IMR-90 (cell line): ENCODE data around the gene AGMO. TPM values are rescaled to one million over a fixed set of nuclear protein-coding genes. Genes with fewer than 3 reads are reported as not detected.

Experiments used
- ATAC-seq: fragments of 200-7000 bp; cut with Tn5 transposase; 2 replicates; pipeline ENCODE4 v1.9.1; 2020; ENCODE audit warnings: low read depth, mild to moderate bottlenecking, moderate library complexity
- BruUV-seq: library from RNA; stranded (reverse); fragments of 400-500 nt; replicated peaks from 2 replicates; lab custom pipeline; 2021; lab: Mats Ljungman, UMichigan
- CTCF ChIA-PET: fragments of 300-600 bp; formaldehyde crosslinking; extraction: SDS; loops from one replicate; lab custom pipeline; 2021; ENCODE audit warnings: antibody characterized with exemption; lab: Yijun Ruan, JAX
- POLR2A ChIA-PET: fragments of 300-600 bp; sonication (Branson Sonifier 250); formaldehyde crosslinking; loops from one replicate; lab custom pipeline; 2022; ENCODE audit warnings: antibody characterized with exemption; ENCODE audit not compliant: unreplicated experiment; lab: Charles Lee
- DNase-seq: peaks from one replicate; pipeline ENCODE4 v3.0.0; 2013
- H2AFZ ChIP-seq: replicated peaks from 2 replicates; pipeline ENCODE3; 2013; ENCODE audit warnings: low read length, mild to moderate bottlenecking; ENCODE audit not compliant: poor library complexity
- H2AK5ac ChIP-seq: 2 replicates; pipeline ENCODE4 v1.6.1; 2013; ENCODE audit warnings: low read depth, low read length, inconsistent platforms
- H2AK9ac ChIP-seq: replicated peaks from 2 replicates; pipeline ENCODE3; 2013; ENCODE audit warnings: mild to moderate bottlenecking, low read depth, low read length, moderate library complexity; ENCODE audit not compliant: poor library complexity
- H2BK120ac ChIP-seq: 2 replicates; pipeline ENCODE4 v1.6.1; 2013; ENCODE audit warnings: low read depth, low read length, inconsistent platforms
- H2BK15ac ChIP-seq: 3 replicates; pipeline ENCODE4 v1.6.1; 2013; ENCODE audit warnings: low read depth, low read length, inconsistent platforms
- H2BK20ac ChIP-seq: 2 replicates; pipeline ENCODE4 v1.6.1; 2013; ENCODE audit warnings: low read depth, mild to moderate bottlenecking, inconsistent platforms, low read length, moderate library complexity
- H2BK5ac ChIP-seq: 2 replicates; pipeline ENCODE4 v1.6.1; 2013; ENCODE audit warnings: mild to moderate bottlenecking, low read depth, low read length, inconsistent platforms; ENCODE audit not compliant: poor library complexity, severe bottlenecking
- H3K14ac ChIP-seq: replicated peaks from 2 replicates; pipeline ENCODE4 v1.6.1; 2013; ENCODE audit warnings: low read depth, low read length, inconsistent platforms
- H3K18ac ChIP-seq: 2 replicates; pipeline ENCODE4 v1.6.1; 2013; ENCODE audit warnings: low read depth, low read length, control low read depth
- H3K23ac ChIP-seq: 2 replicates; pipeline ENCODE4 v1.6.1; 2013; ENCODE audit warnings: low read depth, low read length, inconsistent platforms
- H3K27ac ChIP-seq: 2 replicates; pipeline ENCODE4 v1.5.1; 2013; ENCODE audit warnings: mild to moderate bottlenecking, control low read depth, low read length; ENCODE audit not compliant: insufficient read depth
- H3K27me3 ChIP-seq: 2 replicates; pipeline ENCODE4 v1.6.1; 2013; ENCODE audit warnings: low read length; ENCODE audit not compliant: control insufficient read depth, insufficient read depth
- H3K36me3 ChIP-seq: 2 replicates; pipeline ENCODE4 v1.6.1; 2013; ENCODE audit warnings: low read length, mixed read lengths; ENCODE audit not compliant: control insufficient read depth, insufficient read depth
- H3K4ac ChIP-seq: 2 replicates; pipeline ENCODE4 v1.6.1; 2013; ENCODE audit warnings: low read depth, low read length, inconsistent platforms
- H3K4me1 ChIP-seq: 2 replicates; pipeline ENCODE4 v1.6.1; 2013; ENCODE audit warnings: low read length, mixed read lengths; ENCODE audit not compliant: control insufficient read depth, insufficient read depth
- H3K4me2 ChIP-seq: 2 replicates; pipeline ENCODE4 v1.6.1; 2013; ENCODE audit warnings: low read depth, mild to moderate bottlenecking, control low read depth, low read length, moderate library complexity
- H3K4me3 ChIP-seq: 2 replicates; pipeline ENCODE4 v1.5.1; 2013; ENCODE audit warnings: low read depth, mild to moderate bottlenecking, control low read depth, low read length, moderate library complexity; ENCODE audit not compliant: insufficient read depth
- H3K56ac ChIP-seq: 2 replicates; pipeline ENCODE4 v1.6.1; 2013; ENCODE audit warnings: low read length, inconsistent platforms; ENCODE audit not compliant: insufficient read depth; ENCODE audit errors: extremely low read depth
- H3K79me1 ChIP-seq, 2 experiments: 2 replicates each; pipeline ENCODE4 v1.6.1; 2013; ENCODE audit warnings: low read length in 2 of 2, inconsistent platforms in 1 of 2, low read depth in 1 of 2
- H3K9ac ChIP-seq: 2 replicates; pipeline ENCODE4 v1.6.1; 2013; ENCODE audit warnings: low read depth, low read length, control low read depth
- H3K9me1 ChIP-seq: 2 replicates; pipeline ENCODE4 v1.6.1; 2013; ENCODE audit warnings: low read length, inconsistent platforms; ENCODE audit not compliant: insufficient read depth
- H3K9me3 ChIP-seq: 2 replicates; pipeline ENCODE4 v1.6.1; 2013; ENCODE audit warnings: low read length; ENCODE audit not compliant: control insufficient read depth, insufficient read depth
- H4K20me1 ChIP-seq: 2 replicates; pipeline ENCODE4 v1.6.1; 2013; ENCODE audit warnings: low read length, inconsistent platforms; ENCODE audit not compliant: insufficient read depth
- H4K5ac ChIP-seq: 2 replicates; pipeline ENCODE4 v1.6.1; 2013; ENCODE audit warnings: mild to moderate bottlenecking, low read depth, low read length, control low read depth
- H4K8ac ChIP-seq, 2 experiments: 2 replicates each; pipeline ENCODE4 v1.6.1; 2013; ENCODE audit warnings: low read depth in 2 of 2, low read length in 2 of 2, control low read depth in 1 of 2, inconsistent platforms in 1 of 2
- H4K91ac ChIP-seq: 2 replicates; pipeline ENCODE4 v1.6.1; 2013; ENCODE audit warnings: low read depth, low read length, inconsistent platforms; ENCODE audit not compliant: insufficient read depth
- NFE2L2 ChIP-seq: fragments of 150-350 bp; IDR thresholded peaks from 2 replicates; pipeline ENCODE4 v1.6.1; 2016; ENCODE audit warnings: low read depth, mild to moderate bottlenecking, low read length
- RAD21 ChIP-seq: IDR thresholded peaks from 2 replicates; pipeline ENCODE4 v1.6.1; 2012; ENCODE audit warnings: low read length, improper control_type of control experiment
- WGBS, 2 experiments: methylation state at CpG; one replicate each; pipeline versions ENCODE4 v1.1.5 to v1.1.7; 2013; ENCODE audit warnings: missing lambda C conversion rate in 2 of 2; ENCODE audit not compliant: insufficient read length in 1 of 2; ENCODE audit errors: extremely low coverage in 2 of 2; 5-methylcytosine and 5-hydroxymethylcytosine counted together
- dilution Hi-C: fragments of 300-500 bp; cut with HindIII; formaldehyde crosslinking; loops from one replicate; pipeline ENCODE4 v1.14.3; 2018; ENCODE audit warnings: low sequenced_read_pairs; ENCODE audit not compliant: unreplicated experiment
- in situ Hi-C: fragments of 300-500 bp; cut with MboI; formaldehyde crosslinking; loops from 3 replicates; pipeline ENCODE4 v1.14.3; 2019; ENCODE audit warnings: low sequenced_read_pairs, inconsistent platforms, mixed read lengths
- intact Hi-C: fragments of 100-400 bp; cut with micrococcal nuclease; formaldehyde crosslinking; loops from 2 replicates; pipeline ENCODE4 v1.10.0; 2022
- polyA plus RNA-seq, 3 experiments: library from polyadenylated mRNA; depleted of rRNA; stranded (reverse); fragments of >200 nt; gene quantifications; 2 replicates each; pipeline ENCODE4 v1.2.3, GENCODE V29; 2012; ENCODE audit warnings: low replicate concordance in 1 of 3
- total RNA-seq: library from RNA; depleted of rRNA; stranded (reverse); fragments of >200 nt; gene quantifications from 2 replicates; pipeline ENCODE4 v1.2.3, GENCODE V29; 2012

AGMO gene
- total and polyA plus RNA-seq, 2 of the 4 experiments (the other 2 are of a cell fraction) = not detected

DNA sequence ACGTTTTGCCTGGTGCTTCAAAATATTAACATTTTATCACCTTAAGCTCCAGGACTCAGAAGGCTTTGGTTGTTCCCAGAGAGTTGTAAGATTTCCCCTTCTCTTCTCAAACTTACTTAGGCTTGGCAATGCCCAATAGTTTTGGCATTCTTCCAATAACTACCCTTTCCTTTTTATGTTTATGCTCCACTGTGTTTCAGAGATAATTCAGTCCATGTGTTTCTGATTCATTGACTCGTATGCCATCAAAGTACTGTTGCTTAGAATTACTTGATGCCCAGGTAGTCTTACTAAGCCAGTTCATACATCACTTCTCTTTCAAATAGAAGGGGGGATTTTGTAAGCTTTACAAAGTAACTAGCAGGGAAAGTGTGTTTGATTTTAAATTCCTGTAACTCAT is 66.6 kb downstream of the AGMO start:
- Histone ChIP-seq H3K9ac (no peak overlapping the region), H3K36me3 (no peaks in the 10 kb centered on the region), H3K18ac (no peak overlapping the region), H3K9me3 (no peaks in the 10 kb centered on the region), H3K79me1 (no peaks in the 10 kb centered on the region), H2BK20ac (no peak overlapping the region), H4K8ac (no peak overlapping the region), H4K20me1 (no peaks in the 10 kb centered on the region), H3K4me3 (no peak overlapping the region), H3K4me1 (no peaks in the 10 kb centered on the region), H3K27me3 (no peaks in the 10 kb centered on the region), H2BK120ac (no peak overlapping the region), H2AK5ac (no peak overlapping the region), H3K4me2 (no peak overlapping the region), H4K91ac (no peak overlapping the region), H3K4ac (no peak overlapping the region), H3K14ac (no peak overlapping the region), H2AFZ (no peak overlapping the region), H2BK5ac (no peak overlapping the region), H3K23ac (no peak overlapping the region), H2BK15ac (no peak overlapping the region), H2AK9ac (no peak overlapping the region), H3K56ac (no peak overlapping the region), H3K9me1 (no peaks in the 10 kb centered on the region), H3K27ac (no peak overlapping the region), H4K5ac (no peak overlapping the region)
- POLR2A ChIA-PET = no interaction called here
- dilution Hi-C loops = no loop called here
- ATAC-seq = no peak
- in situ Hi-C loops = no loop called here
- WGBS, 2 experiments = no CpG with 5 or more reads among the region's 2 CpGs
- TF ChIP-seq RAD21 (no peak), NFE2L2 (no peak)
- no TSS peak for BruUV-seq
- DNase-seq = no peak
- intact Hi-C loops = no loop called here
- CTCF ChIA-PET = interaction anchor here (0.5 kb wide), 1 partner anchor 10 kb away, joined by 3 read pairs; no protein-coding TSS in a partner anchor
